D721Med (cell line): ENCODE data around the gene KL.

ENCODE experiments used
- DNase-seq: peaks from one replicate; pipeline ENCODE4 v3.0.0; 2011; ENCODE audit warnings: low spot score; ENCODE audit not compliant: insufficient read length
- FAIRE-seq: peaks from 2 replicates; lab custom pipeline; 2011; peaks lifted over from hg19 to GRCh38; lab: Jason Lieb, UNC
- CTCF ChIP-seq: IDR thresholded peaks from 2 replicates; pipeline ENCODE4 v1.5.1; 2012; ENCODE audit warnings: mild to moderate bottlenecking, control low read depth; ENCODE audit not compliant: insufficient read depth; ENCODE audit errors: missing control alignments

KL gene

GRCh38 chr13:33090755-33091414, 74.7 kb downstream of the KL start:
- DNase-seq (no peak), FAIRE-seq (no peak)

GRCh38 chr13:33091415-33091774, 75.2 kb downstream of the KL start:
- no peak for TF ChIP-seq CTCF
- DNase-seq: no peak
- no peak for FAIRE-seq

More at GRCh38 chr13:33090755-33091414, 74.7 kb downstream of the KL start:
- TF ChIP-seq CTCF: no peak

GRCh38 chr13:33092073-33092987, 76.1 kb downstream of the KL start:
- no peak for TF ChIP-seq CTCF
- FAIRE-seq (no peak), DNase-seq (no peak)

GRCh38 chr13:33096886-33097605, 80.8 kb downstream of the KL start:
- FAIRE-seq (no peak), DNase-seq (no peak)
- no peak for TF ChIP-seq CTCF

GRCh38 chr13:33099860-33100259, 83.6 kb downstream of the KL start:
- DNase-seq (no peak), FAIRE-seq (no peak)
- TF ChIP-seq CTCF: no peak

- no peak for FAIRE-seq
- DNase-seq: no peak
- TF ChIP-seq CTCF: no peak
These were observed 84.7 kb downstream of the KL start for GRCh38 chr13:33100886-33101285.

- TF ChIP-seq CTCF: no peak
- FAIRE-seq: no peak
- no peak for DNase-seq
These were observed 85.6 kb downstream of the KL start for GRCh38 chr13:33101835-33102234.
